Measurements from ENCODE around the gene WASHC4. TPM values are rescaled to one million over a fixed set of nuclear protein-coding genes. Genes with fewer than 3 reads are reported as not detected.
"Not testable (repeated sequence)": the region's sequence is repeated elsewhere in the genome, so short reads cannot be mapped to it uniquely, and the experiment has no call there.

Gene WASHC4
- total and polyA plus RNA-seq, 9 donors: 23.5 to 43.5 (median 29.1) TPM

DNA sequence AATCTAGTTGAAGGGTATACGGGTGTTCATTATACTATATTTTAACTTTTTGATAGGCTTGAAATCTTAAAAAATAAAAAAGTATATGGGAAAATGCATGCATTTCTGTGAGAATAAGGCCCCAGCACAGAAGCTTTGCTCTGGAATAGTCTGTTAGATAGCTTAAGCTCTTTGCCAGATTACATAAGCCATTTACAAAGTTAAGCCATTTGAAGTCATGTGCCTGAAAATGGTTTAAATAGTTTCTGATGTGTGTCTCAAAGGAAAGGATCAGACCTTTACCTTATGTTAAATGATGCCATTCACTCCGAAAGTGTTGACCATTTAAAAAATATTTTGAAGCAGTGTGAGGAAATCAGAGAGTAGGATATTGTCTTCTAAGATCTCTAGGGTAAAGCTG is 51.3 kb downstream of the WASHC4 start:
- no peak overlapping the region for H3K4me3 ChIP-seq (ENCODE audit: low read length)
- DNase-seq: peak; percentile 60
- H3K9me3 ChIP-seq (replicated peaks; ENCODE audit: control insufficient read depth, low read depth, low read length): no peaks in the 10 kb centered on the region
- whole genome bisulfite sequencing (ENCODE audit: insufficient coverage): 71% methylated on average over 1 of the region's 2 CpGs
- H3K4me1 ChIP-seq (ENCODE audit: control insufficient read depth, insufficient read depth, low read length): no peaks in the 10 kb centered on the region
- H3K36me3 ChIP-seq (ENCODE audit: control insufficient read depth, insufficient read depth, low read length): peaks cover 22% of the 10 kb centered on the region
- no peaks in the 10 kb centered on the region for H3K27me3 ChIP-seq (ENCODE audit: control insufficient read depth, insufficient read depth, low read length)
- H3K27ac ChIP-seq (ENCODE audit: low read length): no peak overlapping the region

DNA sequence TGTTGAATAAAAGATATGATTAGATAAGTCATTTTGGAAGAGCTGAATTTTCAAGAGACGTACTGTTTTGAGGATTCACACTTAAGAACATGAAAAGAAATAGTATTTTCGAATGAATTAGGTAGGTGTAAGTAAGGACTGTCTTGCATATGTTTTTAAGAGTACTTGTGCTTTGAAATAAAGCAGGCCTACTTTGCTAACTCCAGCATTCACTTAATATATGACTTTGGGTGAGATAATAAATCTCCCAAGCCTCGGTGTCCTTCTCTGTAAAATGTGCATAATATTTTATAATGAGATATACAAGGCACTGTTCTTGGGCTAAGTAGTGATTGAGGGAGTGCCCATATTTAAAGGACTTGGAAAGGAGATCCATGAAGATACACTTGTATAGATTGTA is 54.6 kb downstream of the WASHC4 start:
- Histone ChIP-seq H3K36me3 (ENCODE audit: control insufficient read depth, insufficient read depth, low read length) (peaks cover 27% of the 10 kb centered on the region), H3K4me3 (ENCODE audit: low read length) (no peak overlapping the region), H3K9me3 (replicated peaks; ENCODE audit: control insufficient read depth, low read depth, low read length) (no peaks in the 10 kb centered on the region), H3K27me3 (ENCODE audit: control insufficient read depth, insufficient read depth, low read length) (no peaks in the 10 kb centered on the region), H3K4me1 (ENCODE audit: control insufficient read depth, insufficient read depth, low read length) (no peaks in the 10 kb centered on the region), H3K27ac (ENCODE audit: low read length) (no peak overlapping the region)
- WGBS (ENCODE audit: insufficient coverage): no CpG with 5 or more reads among the region's 3 CpGs
- DNase-seq: no peak

DNA sequence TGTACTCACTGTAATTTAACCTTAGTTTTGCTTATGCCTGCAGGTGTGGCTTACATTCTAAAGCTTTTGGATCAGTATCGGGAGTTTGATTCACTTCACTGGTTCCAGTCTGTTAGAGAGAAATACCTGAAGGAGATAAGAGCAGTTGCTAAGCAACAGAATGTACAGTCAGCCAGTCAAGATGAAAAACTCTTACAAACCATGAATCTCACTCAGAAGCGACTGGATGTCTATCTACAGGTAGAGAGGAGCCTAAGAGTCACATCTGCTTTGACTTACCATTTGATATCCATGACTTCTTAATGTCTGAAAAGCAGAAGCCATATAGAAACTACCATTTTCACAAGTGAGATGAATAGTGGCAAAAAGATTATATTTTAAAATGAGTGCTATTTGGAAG is 56.5 kb downstream of the WASHC4 start:
- DNase-seq: no peak
- peaks cover 27% of the 10 kb centered on the region for H3K36me3 ChIP-seq (ENCODE audit: control insufficient read depth, insufficient read depth, low read length)
- no peak overlapping the region for H3K27ac ChIP-seq (ENCODE audit: low read length)
- no peaks in the 10 kb centered on the region for H3K9me3 ChIP-seq (replicated peaks; ENCODE audit: control insufficient read depth, low read depth, low read length)
- no peaks in the 10 kb centered on the region for H3K4me1 ChIP-seq (ENCODE audit: control insufficient read depth, insufficient read depth, low read length)
- WGBS (ENCODE audit: insufficient coverage): no CpG with 5 or more reads among the region's 2 CpGs
- H3K4me3 ChIP-seq (ENCODE audit: low read length): no peak overlapping the region
- H3K27me3 ChIP-seq (ENCODE audit: control insufficient read depth, insufficient read depth, low read length): no peaks in the 10 kb centered on the region

DNA sequence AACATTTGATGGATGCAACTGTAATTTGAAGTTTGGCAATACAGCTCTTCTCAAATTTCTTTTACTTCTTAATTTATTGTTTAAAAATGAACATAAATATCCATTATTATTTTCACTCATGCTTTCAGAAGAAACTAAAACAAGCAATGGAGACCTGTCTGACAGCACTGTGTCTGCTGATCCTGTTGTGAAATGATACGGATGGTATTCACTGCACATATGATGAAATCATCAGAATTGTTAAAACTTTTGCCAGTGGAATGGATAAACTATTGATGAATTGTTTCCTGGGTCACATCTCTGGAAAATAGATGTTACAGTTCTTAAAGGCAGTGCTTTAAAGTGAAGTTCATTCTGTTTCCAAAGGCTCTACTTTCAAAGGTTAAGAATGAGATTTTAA is 59.2 kb downstream of the WASHC4 start:
- H3K36me3 ChIP-seq (ENCODE audit: control insufficient read depth, insufficient read depth, low read length): peaks cover 22% of the 10 kb centered on the region

DNA sequence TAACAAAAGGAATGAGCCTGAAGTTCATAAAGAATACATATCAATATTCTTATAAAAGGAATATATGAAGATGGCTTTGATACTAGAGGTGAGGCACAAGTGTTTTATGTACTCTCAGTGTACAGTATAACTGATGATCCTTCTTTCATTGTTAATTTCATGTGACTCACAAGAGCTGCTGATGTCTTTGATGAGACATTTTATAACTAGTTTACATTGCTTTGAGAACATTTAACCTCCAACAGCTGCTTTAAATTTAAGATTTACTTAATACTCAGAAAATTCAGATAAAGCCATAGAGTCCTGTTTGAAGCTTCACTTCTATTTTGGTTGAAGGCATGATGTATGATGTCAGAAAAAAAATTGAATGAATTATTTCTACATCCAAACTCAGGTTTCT is 59.8 kb downstream of the WASHC4 start:
- no peak overlapping the region for H3K27ac ChIP-seq (ENCODE audit: low read length)
- DNase-seq: no peak
- H3K4me1 ChIP-seq (ENCODE audit: control insufficient read depth, insufficient read depth, low read length): no peaks in the 10 kb centered on the region
- no peak overlapping the region for H3K4me3 ChIP-seq (ENCODE audit: low read length)
- H3K9me3 ChIP-seq (replicated peaks; ENCODE audit: control insufficient read depth, low read depth, low read length): no peaks in the 10 kb centered on the region
- no peaks in the 10 kb centered on the region for H3K27me3 ChIP-seq (ENCODE audit: control insufficient read depth, insufficient read depth, low read length)
- peaks cover 20% of the 10 kb centered on the region for H3K36me3 ChIP-seq (ENCODE audit: control insufficient read depth, insufficient read depth, low read length)

More for the DNA sequence above, 59.2 kb downstream of the WASHC4 start:
- Histone ChIP-seq H3K4me3 (ENCODE audit: low read length) (no peak overlapping the region), H3K27me3 (ENCODE audit: control insufficient read depth, insufficient read depth, low read length) (no peaks in the 10 kb centered on the region), H3K27ac (ENCODE audit: low read length) (no peak overlapping the region), H3K9me3 (replicated peaks; ENCODE audit: control insufficient read depth, low read depth, low read length) (no peaks in the 10 kb centered on the region), H3K4me1 (ENCODE audit: control insufficient read depth, insufficient read depth, low read length) (no peaks in the 10 kb centered on the region)
- DNase-seq: no peak
- 86% methylated on average over 1 of the region's 1 CpG for WGBS (ENCODE audit: insufficient coverage)

DNA sequence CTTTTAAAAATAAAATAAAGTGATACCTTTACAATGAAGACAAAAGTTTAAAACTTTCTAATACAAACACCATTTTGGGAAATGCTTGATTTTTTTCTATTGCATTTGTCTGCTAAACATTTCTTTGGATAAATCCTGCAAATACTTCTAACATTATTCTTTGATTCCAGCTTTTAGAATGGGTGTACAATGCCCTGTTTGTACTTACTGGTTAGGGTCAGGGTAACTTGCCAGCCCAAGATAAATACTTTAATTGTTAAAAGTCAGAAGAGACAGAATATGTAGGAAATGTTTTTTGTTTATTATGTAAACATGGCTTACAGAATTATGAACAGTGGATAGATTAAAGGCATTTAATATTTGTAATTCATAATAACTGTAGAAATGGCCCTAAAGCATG is 60.5 kb downstream of the WASHC4 start:
- H3K9me3 ChIP-seq (replicated peaks; ENCODE audit: control insufficient read depth, low read depth, low read length): no peaks in the 10 kb centered on the region
- no peak overlapping the region for H3K27ac ChIP-seq (ENCODE audit: low read length)
- H3K27me3 ChIP-seq (ENCODE audit: control insufficient read depth, insufficient read depth, low read length): no peaks in the 10 kb centered on the region
- peaks cover 20% of the 10 kb centered on the region for H3K36me3 ChIP-seq (ENCODE audit: control insufficient read depth, insufficient read depth, low read length)
- DNase-seq: no peak
- no peak overlapping the region for H3K4me3 ChIP-seq (ENCODE audit: low read length)
- H3K4me1 ChIP-seq (ENCODE audit: control insufficient read depth, insufficient read depth, low read length): no peaks in the 10 kb centered on the region

DNA sequence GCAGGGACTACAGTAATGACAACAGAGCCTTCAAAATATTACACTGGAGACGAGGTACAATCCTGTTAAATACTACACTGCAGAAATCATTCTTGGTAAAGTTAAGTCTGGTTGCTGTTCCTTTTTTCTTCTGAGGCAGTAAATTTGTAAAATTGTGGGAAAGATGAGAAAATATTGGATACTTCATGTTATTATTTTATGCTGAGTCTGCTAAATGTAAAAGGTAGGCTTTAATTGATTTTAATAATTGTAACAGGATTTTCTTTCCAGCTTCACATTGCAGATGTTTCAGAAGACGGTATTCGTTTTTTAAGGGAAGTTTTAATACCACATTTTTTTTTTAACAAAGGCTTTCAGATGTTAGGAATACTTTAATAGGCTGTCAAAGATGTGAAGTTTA is 62.6 kb downstream of the WASHC4 start:
- no peaks in the 10 kb centered on the region for H3K4me1 ChIP-seq (ENCODE audit: control insufficient read depth, insufficient read depth, low read length)
- DNase-seq: no peak
- H3K27me3 ChIP-seq (ENCODE audit: control insufficient read depth, insufficient read depth, low read length): no peaks in the 10 kb centered on the region
- no peaks in the 10 kb centered on the region for H3K9me3 ChIP-seq (replicated peaks; ENCODE audit: control insufficient read depth, low read depth, low read length)
- no CpG with 5 or more reads among the region's 3 CpGs for WGBS (ENCODE audit: insufficient coverage)
- no peak overlapping the region for H3K4me3 ChIP-seq (ENCODE audit: low read length)
- H3K27ac ChIP-seq (ENCODE audit: low read length): no peak overlapping the region
- peaks cover 18% of the 10 kb centered on the region for H3K36me3 ChIP-seq (ENCODE audit: control insufficient read depth, insufficient read depth, low read length)

DNA sequence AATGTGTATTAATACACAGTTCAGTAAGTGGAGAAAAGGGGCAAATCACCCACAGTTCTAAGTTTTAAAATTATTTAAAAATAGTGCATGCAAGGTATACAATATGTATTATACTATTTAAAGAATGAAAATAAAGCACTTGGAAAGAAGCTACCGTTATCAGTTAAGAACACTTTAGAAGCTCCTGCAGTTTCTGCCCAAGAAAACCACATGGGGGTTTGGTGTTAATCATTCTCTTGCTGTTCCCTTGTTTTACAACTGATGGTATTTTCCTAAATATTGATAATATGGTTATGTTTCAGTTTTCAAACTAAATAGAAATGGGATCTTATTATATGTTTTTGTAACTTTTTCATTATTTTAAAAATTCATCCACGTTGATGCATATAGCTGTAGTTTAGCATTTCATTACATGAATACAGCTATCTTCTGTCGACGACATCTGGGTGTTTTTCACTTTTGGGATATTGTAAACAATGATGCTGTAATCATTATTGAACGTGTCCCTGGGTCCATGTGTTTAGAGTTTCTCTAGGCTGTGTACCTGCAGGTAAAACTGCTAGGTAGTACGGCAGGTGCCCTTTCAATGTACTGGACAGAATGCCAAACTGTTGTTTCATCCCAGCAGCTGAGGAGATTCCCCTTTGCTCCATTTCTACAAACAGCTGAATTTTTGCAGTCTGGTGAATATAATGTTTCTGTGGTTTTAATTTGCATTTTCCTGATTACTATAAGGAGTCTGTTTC is 64.3 kb downstream of the WASHC4 start:
- H3K4me3 ChIP-seq (ENCODE audit: low read length): no peak overlapping the region
- 40% methylated on average over 1 of the region's 6 CpGs for WGBS (ENCODE audit: insufficient coverage)
- H3K27me3 ChIP-seq (ENCODE audit: control insufficient read depth, insufficient read depth, low read length): no peaks in the 10 kb centered on the region
- no peak for DNase-seq
- H3K36me3 ChIP-seq (ENCODE audit: control insufficient read depth, insufficient read depth, low read length): peaks cover 25% of the 10 kb centered on the region
- H3K9me3 ChIP-seq (replicated peaks; ENCODE audit: control insufficient read depth, low read depth, low read length): no peaks in the 10 kb centered on the region
- H3K27ac ChIP-seq (ENCODE audit: low read length): no peak overlapping the region
- H3K4me1 ChIP-seq (ENCODE audit: control insufficient read depth, insufficient read depth, low read length): no peaks in the 10 kb centered on the region

DNA sequence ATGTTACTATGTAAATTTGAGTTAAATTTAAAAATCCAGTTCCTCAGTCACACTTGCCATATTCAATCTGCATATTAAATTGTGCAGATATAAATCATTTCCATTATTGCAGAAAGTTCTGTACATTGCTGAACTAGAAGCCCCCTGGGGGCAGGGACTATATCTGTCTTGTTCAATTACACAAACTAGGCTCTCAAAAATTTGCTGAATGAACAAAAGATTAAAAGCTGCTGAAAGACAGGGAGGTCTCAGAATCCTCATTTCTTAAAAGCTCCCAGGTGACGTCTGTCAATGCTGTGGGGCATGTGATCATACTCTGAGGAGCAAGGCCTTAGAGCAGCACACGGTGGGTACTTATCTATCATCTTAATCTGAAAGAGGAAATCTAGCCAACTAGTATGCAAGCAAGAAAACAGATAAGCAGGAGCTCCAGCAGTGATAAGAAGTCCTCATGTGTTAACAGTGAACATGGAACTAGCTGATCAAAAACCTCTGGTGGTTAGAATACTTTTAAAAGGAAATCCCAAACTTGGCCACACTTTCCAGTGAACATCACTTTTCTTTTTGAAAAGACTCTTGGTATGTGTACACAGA is 68.0 kb downstream of the WASHC4 start:
- H3K9me3 ChIP-seq (replicated peaks; ENCODE audit: control insufficient read depth, low read depth, low read length): peaks cover 2% of the 10 kb centered on the region
- no peaks in the 10 kb centered on the region for H3K27me3 ChIP-seq (ENCODE audit: control insufficient read depth, insufficient read depth, low read length)
- DNase-seq: no peak
- H3K27ac ChIP-seq (ENCODE audit: low read length): no peak overlapping the region
- H3K36me3 ChIP-seq (ENCODE audit: control insufficient read depth, insufficient read depth, low read length): peaks cover 20% of the 10 kb centered on the region
- no CpG with 5 or more reads among the region's 2 CpGs for WGBS (ENCODE audit: insufficient coverage)
- H3K4me3 ChIP-seq (ENCODE audit: low read length): no peak overlapping the region
- H3K4me1 ChIP-seq (ENCODE audit: control insufficient read depth, insufficient read depth, low read length): no peaks in the 10 kb centered on the region

DNA sequence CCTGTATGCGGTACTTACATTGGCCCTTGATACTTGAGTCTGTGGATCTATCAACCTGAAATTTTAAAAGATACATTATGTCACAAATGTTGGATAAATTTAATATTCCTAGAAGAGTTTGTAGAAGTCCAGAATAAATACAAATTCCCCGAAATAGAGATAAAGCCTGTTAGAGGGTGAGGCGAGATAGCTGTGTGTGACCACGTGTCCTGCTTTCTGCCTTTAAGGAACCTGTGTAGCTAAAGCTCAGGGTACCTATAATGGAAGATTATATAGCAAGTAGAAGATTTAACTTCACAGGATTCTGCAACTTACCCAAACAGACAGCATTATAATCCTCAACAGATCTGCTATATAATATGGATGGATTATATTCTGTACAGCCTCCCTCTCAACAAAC is 69.7 kb downstream of the WASHC4 start:
- Histone ChIP-seq H3K27ac (ENCODE audit: low read length) (no peak overlapping the region), H3K4me1 (ENCODE audit: control insufficient read depth, insufficient read depth, low read length) (no peaks in the 10 kb centered on the region), H3K36me3 (ENCODE audit: control insufficient read depth, insufficient read depth, low read length) (peaks cover 20% of the 10 kb centered on the region), H3K27me3 (ENCODE audit: control insufficient read depth, insufficient read depth, low read length) (no peaks in the 10 kb centered on the region), H3K4me3 (ENCODE audit: low read length) (no peak overlapping the region), H3K9me3 (replicated peaks; ENCODE audit: control insufficient read depth, low read depth, low read length) (peaks cover 2% of the 10 kb centered on the region)
- 90% methylated on average over 2 of the region's 4 CpGs for WGBS (ENCODE audit: insufficient coverage)
- no peak for DNase-seq

DNA sequence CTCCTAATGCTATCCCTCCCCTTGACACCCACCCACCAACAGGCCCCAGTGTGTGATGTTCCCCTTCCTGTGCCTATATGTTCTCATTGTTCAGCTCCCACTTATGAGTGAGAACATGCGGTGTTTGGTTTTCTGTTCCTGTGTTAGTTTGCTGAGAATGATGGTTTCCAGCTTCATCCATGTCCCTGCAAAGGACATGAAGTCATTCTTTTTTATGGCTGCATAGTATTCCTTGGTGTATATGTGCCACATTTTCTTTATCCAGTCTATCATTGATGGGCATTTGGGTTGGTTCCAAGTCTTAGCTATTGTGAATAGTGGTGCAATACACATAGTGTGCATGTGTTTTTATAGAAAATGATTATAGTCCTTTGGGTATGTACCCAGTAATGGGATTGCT is 71.6 kb downstream of the WASHC4 start:
- H3K27ac ChIP-seq (ENCODE audit: low read length); H3K9me3 ChIP-seq (replicated peaks; ENCODE audit: control insufficient read depth, low read depth, low read length); DNase-seq; H3K27me3 ChIP-seq (ENCODE audit: control insufficient read depth, insufficient read depth, low read length); H3K4me3 ChIP-seq (ENCODE audit: low read length); H3K4me1 ChIP-seq (ENCODE audit: control insufficient read depth, insufficient read depth, low read length): not testable (repeated sequence)
- peaks cover 17% of the 10 kb centered on the region for H3K36me3 ChIP-seq (ENCODE audit: control insufficient read depth, insufficient read depth, low read length)
- WGBS (ENCODE audit: insufficient coverage): no CpG with 5 or more reads among the region's 1 CpG
